HepG2 (cell line): ENCODE results near the gene DENND1C. TPM values are rescaled to one million over a fixed set of nuclear protein-coding genes. Genes with fewer than 3 reads are reported as not detected.

ENCODE experiments used
- CBX2 ChIP-seq, 2 experiments: fragments of 200-600 bp in 1 of 2; sonication (generic); formaldehyde crosslinking in 1 of 2; IDR thresholded peaks; 2 replicates each; pipeline versions ENCODE4 v1.7.0 to v1.8.1; 2018 to 2022; ENCODE audit warnings: low read depth in 2 of 2, low read length in 1 of 2, mild to moderate bottlenecking in 1 of 2, missing genetic modification reagents in 1 of 2
- CREB1 ChIP-seq, 2 experiments: fragments of 450-650 bp in 1 of 2; IDR thresholded peaks; 2 replicates each; pipeline ENCODE4 v1.6.1; 2016 to 2017; ENCODE audit warnings: control low read depth in 1 of 2, mild to moderate bottlenecking in 1 of 2, missing compliant biosample characterization in 1 of 2, missing genetic modification characterization in 1 of 2
- FOSL2 ChIP-seq: sonication (generic); formaldehyde crosslinking; IDR thresholded peaks from 2 replicates; pipeline ENCODE4 v1.4.0; 2020; ENCODE audit warnings: missing genetic modification reagents
- IRF2 ChIP-seq: IDR thresholded peaks from 2 replicates; pipeline ENCODE4 v1.6.1; 2018; ENCODE audit warnings: missing genetic modification reagents, missing compliant biosample characterization
- MLX ChIP-seq: IDR thresholded peaks from 2 replicates; pipeline ENCODE4 v1.6.1; 2016
- NFYC ChIP-seq: IDR thresholded peaks from 2 replicates; pipeline ENCODE4 v1.6.1; 2016; ENCODE audit warnings: missing genetic modification reagents, missing compliant biosample characterization
- RFX5 ChIP-seq: IDR thresholded peaks from 2 replicates; pipeline ENCODE4 v1.6.1; 2011; ENCODE audit warnings: low read depth, low read length, improper control_type of control experiment
- SMC3 ChIP-seq: IDR thresholded peaks from 2 replicates; pipeline ENCODE4 v1.6.1; 2011; ENCODE audit warnings: low read length, improper control_type of control experiment
- TGIF2 ChIP-seq: IDR thresholded peaks from 2 replicates; pipeline ENCODE4 v1.6.1; 2016; ENCODE audit warnings: control low read depth, missing compliant biosample characterization
- TIGD3 ChIP-seq: sonication (generic); formaldehyde crosslinking; IDR thresholded peaks from 2 replicates; pipeline ENCODE4 v1.5.1; 2020; ENCODE audit warnings: mild to moderate bottlenecking, missing genetic modification reagents, borderline replicate concordance
- ZBTB20 ChIP-seq: sonication (generic); formaldehyde crosslinking; IDR thresholded peaks from 2 replicates; pipeline ENCODE4 v1.8.1; 2023; ENCODE audit warnings: missing genetic modification reagents, low read depth, mild to moderate bottlenecking, borderline replicate concordance
- ZBTB8A ChIP-seq: sonication (generic); formaldehyde crosslinking; IDR thresholded peaks from 2 replicates; pipeline ENCODE4 v1.4.0; 2020; ENCODE audit warnings: mild to moderate bottlenecking, low read depth, missing genetic modification reagents, borderline replicate concordance
- ZNF224 ChIP-seq: sonication (generic); formaldehyde crosslinking; IDR thresholded peaks from 2 replicates; pipeline ENCODE4 v1.5.0; 2020; ENCODE audit warnings: mild to moderate bottlenecking, missing genetic modification reagents
- ZNF350 ChIP-seq: sonication (generic); formaldehyde crosslinking; IDR thresholded peaks from 2 replicates; pipeline ENCODE4 v1.4.0; 2020; ENCODE audit warnings: mild to moderate bottlenecking, low read depth, missing genetic modification reagents, borderline replicate concordance
- ZNF362 ChIP-seq: sonication (generic); formaldehyde crosslinking; IDR thresholded peaks from 2 replicates; pipeline ENCODE4 v1.4.0; 2020; ENCODE audit warnings: missing genetic modification reagents, mild to moderate bottlenecking, borderline replicate concordance
- ZNF589 ChIP-seq: sonication (generic); formaldehyde crosslinking; conservative IDR thresholded peaks from 2 replicates; pipeline ENCODE4 v1.8.0; 2022; ENCODE audit warnings: mild to moderate bottlenecking, moderate library complexity, missing genetic modification reagents
- ZNF724P ChIP-seq: sonication (generic); formaldehyde crosslinking; IDR thresholded peaks from 2 replicates; pipeline ENCODE4 v1.8.0; 2022; ENCODE audit warnings: missing genetic modification reagents, borderline replicate concordance
- ZSCAN25 ChIP-seq: sonication (generic); formaldehyde crosslinking; IDR thresholded peaks from 2 replicates; pipeline ENCODE4 v1.8.0; 2022; ENCODE audit warnings: mild to moderate bottlenecking, missing genetic modification reagents
- polyA plus RNA-seq, 8 experiments: library from polyadenylated mRNA; depleted of rRNA in 3 of 8; stranded (reverse) in 7 of 8; unstranded in 1 of 8; fragments of >200 nt; fragmentation: Illumina TruSeq in 4 of 8; extraction: Trizol in 4 of 8; gene quantifications; 2 replicates each; pipeline versions ENCODE4 v1.2.1 to v1.2.3, GENCODE V29; 2011 to 2016; ENCODE audit warnings: low read depth in 4 of 8, missing spikeins in 1 of 8, mixed read lengths in 1 of 8; ENCODE audit not compliant: insufficient read depth in 1 of 8
- total RNA-seq, 5 experiments: library from RNA; depleted of rRNA; stranded (reverse); fragments of >200 nt; fragmentation: Illumina TruSeq; extraction: Trizol; gene quantifications; 2 replicates each; pipeline ENCODE4 v1.2.3, GENCODE V29; 2016; ENCODE audit warnings: low read depth in 1 of 5
- TF ChIP-seq, protein P1 (sequence below): sonication (generic); formaldehyde crosslinking; IDR thresholded peaks from 2 replicates; pipeline ENCODE4 v1.4.0; 2020; ENCODE audit warnings: low read depth, missing genetic modification reagents
- TF ChIP-seq, protein P2 (sequence below): sonication (generic); formaldehyde crosslinking; IDR thresholded peaks from 2 replicates; pipeline ENCODE4 v1.5.0; 2020; ENCODE audit warnings: missing genetic modification reagents

DENND1C gene
- total and polyA plus RNA-seq, 2 of the 13 experiments (the other 11 are each of a cell fraction or from before 2014, with no cell fraction given) = 0.04 to 0.73 TPM

GRCh38 chr19:6509118-6509971, 27.8 kb upstream of the DENND1C start (continued):
- TF ChIP-seq, protein P1, sequence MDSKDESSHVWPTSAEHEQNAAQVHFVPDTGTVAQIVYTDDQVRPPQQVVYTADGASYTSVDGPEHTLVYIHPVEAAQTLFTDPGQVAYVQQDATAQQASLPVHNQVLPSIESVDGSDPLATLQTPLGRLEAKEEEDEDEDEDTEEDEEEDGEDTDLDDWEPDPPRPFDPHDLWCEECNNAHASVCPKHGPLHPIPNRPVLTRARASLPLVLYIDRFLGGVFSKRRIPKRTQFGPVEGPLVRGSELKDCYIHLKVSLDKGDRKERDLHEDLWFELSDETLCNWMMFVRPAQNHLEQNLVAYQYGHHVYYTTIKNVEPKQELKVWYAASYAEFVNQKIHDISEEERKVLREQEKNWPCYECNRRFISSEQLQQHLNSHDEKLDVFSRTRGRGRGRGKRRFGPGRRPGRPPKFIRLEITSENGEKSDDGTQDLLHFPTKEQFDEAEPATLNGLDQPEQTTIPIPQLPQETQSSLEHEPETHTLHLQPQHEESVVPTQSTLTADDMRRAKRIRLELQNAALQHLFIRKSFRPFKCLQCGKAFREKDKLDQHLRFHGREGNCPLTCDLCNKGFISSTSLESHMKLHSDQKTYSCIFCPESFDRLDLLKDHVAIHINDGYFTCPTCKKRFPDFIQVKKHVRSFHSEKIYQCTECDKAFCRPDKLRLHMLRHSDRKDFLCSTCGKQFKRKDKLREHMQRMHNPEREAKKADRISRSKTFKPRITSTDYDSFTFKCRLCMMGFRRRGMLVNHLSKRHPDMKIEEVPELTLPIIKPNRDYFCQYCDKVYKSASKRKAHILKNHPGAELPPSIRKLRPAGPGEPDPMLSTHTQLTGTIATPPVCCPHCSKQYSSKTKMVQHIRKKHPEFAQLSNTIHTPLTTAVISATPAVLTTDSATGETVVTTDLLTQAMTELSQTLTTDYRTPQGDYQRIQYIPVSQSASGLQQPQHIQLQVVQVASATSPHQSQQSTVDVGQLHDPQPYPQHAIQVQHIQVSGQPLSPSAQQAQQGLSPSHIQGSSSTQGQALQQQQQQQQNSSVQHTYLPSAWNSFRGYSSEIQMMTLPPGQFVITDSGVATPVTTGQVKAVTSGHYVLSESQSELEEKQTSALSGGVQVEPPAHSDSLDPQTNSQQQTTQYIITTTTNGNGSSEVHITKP (CRISPR knock-in tag) = peak; percentile 33; the same call in 1 of the 2 replicates
- TF ChIP-seq ZNF224 (no peak), TIGD3 (CRISPR knock-in tag) (no peak), ZNF589 (no peak), CBX2 (IDR thresholded peaks at IDR 0.05; ENCODE audit: low read depth, low read length) (no peak), CBX2 (CRISPR knock-in tag; IDR thresholded peaks at IDR 0.05; ENCODE audit: low read depth) (no peak), SMC3 (no peak), NFYC (CRISPR knock-in tag) (no peak), ZSCAN25 (CRISPR knock-in tag) (no peak), IRF2 (CRISPR knock-in tag) (peak; percentile 34; the same call in 1 of the 2 replicates), FOSL2 (CRISPR knock-in tag) (peak; percentile 70), ZBTB20 (CRISPR knock-in tag) (no peak), ZNF350 (peak; percentile 50; the same call in 1 of the 2 replicates), ZNF362 (CRISPR knock-in tag) (peak; percentile 40; the same call in 1 of the 2 replicates), RFX5 (no peak), TGIF2 (peak; percentile 79; the same call in 1 of the 2 replicates), ZBTB8A (CRISPR knock-in tag) (no peak), MLX (CRISPR knock-in tag) (peak; percentile 89), CREB1 (IDR thresholded peaks at IDR 0.05) (0 out of 2 replicates have a peak, but pooled peaks have one; percentile 7), CREB1 (CRISPR knock-in tag; IDR thresholded peaks at IDR 0.05) (no peak), ZNF724P (CRISPR knock-in tag) (no peak)
- TF ChIP-seq, protein P2, sequence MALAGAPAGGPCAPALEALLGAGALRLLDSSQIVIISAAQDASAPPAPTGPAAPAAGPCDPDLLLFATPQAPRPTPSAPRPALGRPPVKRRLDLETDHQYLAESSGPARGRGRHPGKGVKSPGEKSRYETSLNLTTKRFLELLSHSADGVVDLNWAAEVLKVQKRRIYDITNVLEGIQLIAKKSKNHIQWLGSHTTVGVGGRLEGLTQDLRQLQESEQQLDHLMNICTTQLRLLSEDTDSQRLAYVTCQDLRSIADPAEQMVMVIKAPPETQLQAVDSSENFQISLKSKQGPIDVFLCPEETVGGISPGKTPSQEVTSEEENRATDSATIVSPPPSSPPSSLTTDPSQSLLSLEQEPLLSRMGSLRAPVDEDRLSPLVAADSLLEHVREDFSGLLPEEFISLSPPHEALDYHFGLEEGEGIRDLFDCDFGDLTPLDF (CRISPR knock-in tag) = no peak
